ENCODE results near the gene SMPD3.

SMPD3 gene

GRCh38 chr16:68404736-68405345 lies 43.5 kb downstream of the SMPD3 start:
- DNase-seq (ENCODE audit: low spot score) = no peak

GRCh38 chr16:68403704-68404103 lies 44.6 kb downstream of the SMPD3 start:
- no peak for DNase-seq (ENCODE audit: low spot score)

GRCh38 chr16:68403177-68403576 lies 45.1 kb downstream of the SMPD3 start:
- no peak for DNase-seq (ENCODE audit: low spot score)

GRCh38 chr16:68402748-68403040 lies 45.6 kb downstream of the SMPD3 start:
- DNase-seq (ENCODE audit: low spot score) = no peak

- no peak for DNase-seq (ENCODE audit: low spot score)
Observed at GRCh38 chr16:68401871-68402747, 46.2 kb downstream of the SMPD3 start.

- DNase-seq (ENCODE audit: low spot score) = no peak
Observed at GRCh38 chr16:68400924-68401460, 47.3 kb downstream of the SMPD3 start.

- no peak for DNase-seq (ENCODE audit: low spot score)
Observed at GRCh38 chr16:68400083-68400923, 48.0 kb downstream of the SMPD3 start.

GRCh38 chr16:68399456-68399855 lies 48.9 kb downstream of the SMPD3 start:
- no peak for DNase-seq (ENCODE audit: low spot score)

- DNase-seq (ENCODE audit: low spot score) = no peak
Observed at GRCh38 chr16:68397710-68398201, 50.6 kb downstream of the SMPD3 start.

GRCh38 chr16:68396481-68396880 lies 51.8 kb downstream of the SMPD3 start:
- DNase-seq (ENCODE audit: low spot score) = no peak

- no peak for DNase-seq (ENCODE audit: low spot score)
Observed at GRCh38 chr16:68395815-68396214, 52.5 kb downstream of the SMPD3 start.

GRCh38 chr16:68395167-68395786 lies 53.0 kb downstream of the SMPD3 start:
- DNase-seq (ENCODE audit: low spot score) = no peak

GRCh38 chr16:68393333-68393732 lies 55.0 kb downstream of the SMPD3 start:
- DNase-seq (ENCODE audit: low spot score) = no peak

- DNase-seq (ENCODE audit: low spot score) = no peak
Observed at GRCh38 chr16:68389750-68390371, 58.4 kb downstream of the SMPD3 start.

- DNase-seq (ENCODE audit: low spot score) = no peak
Observed at GRCh38 chr16:68389006-68389405, 59.3 kb downstream of the SMPD3 start.

- DNase-seq (ENCODE audit: low spot score) = no peak
Observed at GRCh38 chr16:68388124-68388523, 60.2 kb downstream of the SMPD3 start.

GRCh38 chr16:68387301-68387700 lies 61.0 kb downstream of the SMPD3 start:
- no peak for DNase-seq (ENCODE audit: low spot score)

GRCh38 chr16:68386628-68387027 lies 61.7 kb downstream of the SMPD3 start:
- DNase-seq (ENCODE audit: low spot score) = no peak

- no peak for DNase-seq (ENCODE audit: low spot score)
Observed at GRCh38 chr16:68385371-68385770, 62.9 kb downstream of the SMPD3 start.

GRCh38 chr16:68384288-68385161 lies 63.8 kb downstream of the SMPD3 start:
- no peak for DNase-seq (ENCODE audit: low spot score)

Measured in cerebellar cortex (tissue), 1 donor.